A549 (cell line): ENCODE measurements around the gene LRRC46. TPM values are rescaled to one million over a fixed set of nuclear protein-coding genes. Genes with fewer than 3 reads are reported as not detected.

Experiments
- ATAC-seq, 2 experiments: fragments of 200-7000 bp in 1 of 2; fragments of >200 bp in 1 of 2; cut with Nextera tagmentation in 1 of 2; cut with Tn5 transposase in 1 of 2; 3 replicates each; pipeline versions ENCODE4 v1.8.0 to v1.9.1; 2018 to 2020; ENCODE audit warnings: mild to moderate bottlenecking in 1 of 2, moderate library complexity in 1 of 2
- CTCF ChIA-PET: fragments of 300-600 bp; sonication (Branson Sonifier 250); formaldehyde crosslinking; extraction: SDS; loops from one replicate; lab custom pipeline; 2021; ENCODE audit warnings: antibody characterized with exemption, inconsistent platforms; lab: Yijun Ruan, JAX
- POLR2A ChIA-PET: fragments of 350-600 bp; formaldehyde crosslinking; extraction: SDS; loops from one replicate; lab custom pipeline; 2021; ENCODE audit warnings: antibody characterized with exemption, inconsistent platforms; lab: Yijun Ruan, JAX
- DNase-seq, 2 experiments: peaks; one replicate each; pipeline versions ENCODE4 v3.0.0 to v3.0.0-alpha.2; 2011 to 2016; ENCODE audit warnings: low read depth in 1 of 2, low spot score in 1 of 2
- FAIRE-seq: peaks from 2 replicates; lab custom pipeline; 2011; peaks lifted over from hg19 to GRCh38; lab: Jason Lieb, UNC
- H3K27ac ChIP-seq, 2 experiments: fragments of >200 bp; sonication (Bioruptor Twin); formaldehyde crosslinking; 3 replicates each; pipeline ENCODE4 v1.5.1; 2016 to 2017
- H3K4me1 ChIP-seq: fragments of >200 bp; sonication (Bioruptor Twin); formaldehyde crosslinking; 3 replicates; pipeline ENCODE4 v1.6.1; 2016
- H3K4me2 ChIP-seq: fragments of >200 bp; sonication (Bioruptor Twin); formaldehyde crosslinking; 3 replicates; pipeline ENCODE4 v1.6.1; 2016
- H3K4me3 ChIP-seq: fragments of >200 bp; sonication (Bioruptor Twin); formaldehyde crosslinking; 3 replicates; pipeline ENCODE4 v1.5.1; 2016
- H3K9me3 ChIP-seq: fragments of >200 bp; sonication (Bioruptor Twin); formaldehyde crosslinking; 3 replicates; pipeline ENCODE4 v1.6.1; 2016
- BCL3 ChIP-seq: fragments of >200 bp; sonication (Bioruptor Twin); formaldehyde crosslinking; IDR thresholded peaks from 3 replicates; pipeline ENCODE4 v1.6.1; 2016
- BHLHE40 ChIP-seq: IDR thresholded peaks from 2 replicates; pipeline ENCODE4 v1.6.1; 2012; ENCODE audit warnings: low read depth, low read length, inconsistent platforms
- CBX8 ChIP-seq: fragments of 200-600 bp; sonication (generic); IDR thresholded peaks from 2 replicates; pipeline ENCODE4 v1.6.1; 2016
- CHD4 ChIP-seq: fragments of 200-600 bp; sonication (generic); IDR thresholded peaks from 2 replicates; pipeline ENCODE4 v1.6.1; 2016; ENCODE audit warnings: antibody characterized with exemption, mild to moderate bottlenecking, borderline replicate concordance
- EHF ChIP-seq: fragments of 250-450 bp; sonication (Bioruptor Pico); IDR thresholded peaks from 2 replicates; pipeline ENCODE4 v1.5.0; 2020; ENCODE audit warnings: mild to moderate bottlenecking
- EHMT2 ChIP-seq: fragments of 200-600 bp; sonication (generic); IDR thresholded peaks from 2 replicates; pipeline ENCODE4 v1.6.1; 2016; ENCODE audit warnings: antibody characterized with exemption, low read depth, mild to moderate bottlenecking, moderate library complexity
- EP300 ChIP-seq, 2 experiments: fragments of >200 bp; sonication (Bioruptor Twin); formaldehyde crosslinking; IDR thresholded peaks; 2 replicates in 1 of 2; 3 replicates in 1 of 2; pipeline ENCODE4 v1.6.1; 2016 to 2017
- ESRRA ChIP-seq: fragments of 150-350 bp; IDR thresholded peaks from 2 replicates; pipeline ENCODE4 v1.6.1; 2014; ENCODE audit warnings: mild to moderate bottlenecking, low read length, borderline replicate concordance
- FOSL2 ChIP-seq, 2 experiments: fragments of 450-650 bp in 1 of 2; fragments of >200 bp in 1 of 2; sonication (Bioruptor Twin) in 1 of 2; formaldehyde crosslinking; IDR thresholded peaks; 2 replicates each; pipeline versions ENCODE4 v1.5.0 to v1.6.1; 2016 to 2020; ENCODE audit warnings: mild to moderate bottlenecking in 1 of 2, moderate library complexity in 1 of 2
- FOXS1 ChIP-seq: fragments of 250-450 bp; sonication (Bioruptor Pico); IDR thresholded peaks from 2 replicates; pipeline ENCODE4 v1.5.0; 2020; ENCODE audit warnings: mild to moderate bottlenecking, moderate library complexity
- HDAC2 ChIP-seq: fragments of 200-600 bp; sonication (generic); IDR thresholded peaks from 2 replicates; pipeline ENCODE4 v1.6.1; 2016
- HEYL ChIP-seq: fragments of 250-450 bp; sonication (Bioruptor Pico); IDR thresholded peaks from 2 replicates; pipeline ENCODE4 v1.8.0; 2021; ENCODE audit warnings: mild to moderate bottlenecking, moderate library complexity
- JUN ChIP-seq, 2 experiments: fragments of >200 bp; sonication (Bioruptor Twin); formaldehyde crosslinking; IDR thresholded peaks; 2 replicates in 1 of 2; 3 replicates in 1 of 2; pipeline ENCODE4 v1.6.1; 2016 to 2017
- KDM5A ChIP-seq: fragments of 200-600 bp; sonication (generic); IDR thresholded peaks from 2 replicates; pipeline ENCODE4 v1.6.1; 2016; ENCODE audit warnings: antibody characterized with exemption, mild to moderate bottlenecking
- MAFK ChIP-seq: fragments of 450-650 bp; IDR thresholded peaks from 2 replicates; pipeline ENCODE4 v1.6.1; 2014; ENCODE audit not compliant: partially characterized antibody
- MYC ChIP-seq: IDR thresholded peaks from 2 replicates; pipeline ENCODE4 v1.6.1; 2012; ENCODE audit warnings: mild to moderate bottlenecking, inconsistent platforms, low read length, improper control_type of control experiment, borderline replicate concordance
- NFE2L2 ChIP-seq: fragments of 150-350 bp; conservative IDR thresholded peaks from 2 replicates; pipeline ENCODE4 v1.6.1; 2014; ENCODE audit warnings: low read length
- NPAS2 ChIP-seq: fragments of 250-450 bp; sonication (Bioruptor Pico); IDR thresholded peaks from 2 replicates; pipeline ENCODE4 v1.8.0; 2022; ENCODE audit warnings: mild to moderate bottlenecking, moderate library complexity, borderline replicate concordance
- NR3C1 ChIP-seq: fragments of >200 bp; sonication (Bioruptor Twin); formaldehyde crosslinking; IDR thresholded peaks from 3 replicates; pipeline ENCODE4 v1.6.1; 2017
- PHF8 ChIP-seq: fragments of 200-600 bp; sonication (generic); IDR thresholded peaks from 2 replicates; pipeline ENCODE4 v1.6.1; 2016; ENCODE audit warnings: low read depth, mild to moderate bottlenecking, antibody characterized with exemption, moderate library complexity, borderline replicate concordance
- RAD21 ChIP-seq, 2 experiments: fragments of >200 bp in 1 of 2; sonication (Bioruptor Twin) in 1 of 2; formaldehyde crosslinking in 1 of 2; IDR thresholded peaks in 1 of 2; conservative IDR thresholded peaks in 1 of 2; 2 replicates in 1 of 2; 3 replicates in 1 of 2; pipeline ENCODE4 v1.6.1; 2012 to 2018; ENCODE audit warnings: inconsistent platforms in 1 of 2
- RCOR1 ChIP-seq: fragments of 150-350 bp; IDR thresholded peaks from 2 replicates; pipeline ENCODE4 v1.6.1; 2014; ENCODE audit warnings: antibody characterized with exemption, low read length, low read depth
- RFX5 ChIP-seq: fragments of 450-650 bp; IDR thresholded peaks from 2 replicates; pipeline ENCODE4 v1.7.1; 2014; ENCODE audit warnings: antibody characterized with exemption, mild to moderate bottlenecking, moderate library complexity
- RNF2 ChIP-seq: fragments of 200-600 bp; sonication (generic); IDR thresholded peaks from 2 replicates; pipeline ENCODE4 v1.6.1; 2016; ENCODE audit warnings: low read depth, mild to moderate bottlenecking, antibody characterized with exemption, moderate library complexity, borderline replicate concordance
- SMC3 ChIP-seq: fragments of >200 bp; sonication (Bioruptor Twin); formaldehyde crosslinking; IDR thresholded peaks from 3 replicates; pipeline ENCODE4 v1.6.1; 2018; ENCODE audit warnings: inconsistent platforms
- SREBF2 ChIP-seq: fragments of 450-650 bp; IDR thresholded peaks from 2 replicates; pipeline ENCODE4 v1.6.1; 2014; ENCODE audit warnings: mild to moderate bottlenecking, moderate library complexity
- TFCP2L1 ChIP-seq: fragments of 250-450 bp; sonication (Bioruptor Pico); IDR thresholded peaks from 2 replicates; pipeline ENCODE4 v1.5.0; 2021; ENCODE audit warnings: mild to moderate bottlenecking
- ZNF302 ChIP-seq: fragments of 250-450 bp; sonication (Bioruptor Pico); IDR thresholded peaks from 2 replicates; pipeline ENCODE4 v1.9.0; 2021; ENCODE audit warnings: inconsistent platforms, mild to moderate bottlenecking, moderate library complexity
- ZSCAN20 ChIP-seq: fragments of 250-450 bp; sonication (Bioruptor Pico); IDR thresholded peaks from 2 replicates; pipeline ENCODE4 v1.8.0; 2022; ENCODE audit warnings: mild to moderate bottlenecking, moderate library complexity
- WGBS: methylation state at CpG from one replicate; pipeline ENCODE4 v1.1.6; 2017; ENCODE audit errors: missing lambda C conversion rate; 5-methylcytosine and 5-hydroxymethylcytosine counted together
- polyA plus RNA-seq, 4 experiments: library from polyadenylated mRNA; depleted of rRNA in 3 of 4; stranded (reverse); fragments of >200 nt; fragmentation: RNase III in 1 of 4; extraction: RNeasy Plus Mini Kit Qiagen cat#74134 plus additional on column Dnase treatment in 1 of 4; gene quantifications; 2 replicates in 3 of 4; 3 replicates in 1 of 4; pipeline ENCODE4 v1.2.3, GENCODE V29; 2011 to 2017
- TF ChIP-seq, protein P1 (sequence below): IDR thresholded peaks from 2 replicates; pipeline ENCODE4 v1.6.1; 2012
- TF ChIP-seq, protein P2 (sequence below): IDR thresholded peaks from 2 replicates; pipeline ENCODE4 v1.6.1; 2012
- TF ChIP-seq, protein P3 (sequence below): fragments of 450-650 bp; IDR thresholded peaks from 2 replicates; pipeline ENCODE4 v1.6.1; 2014; ENCODE audit warnings: antibody characterized with exemption
- TF ChIP-seq, protein P4 (sequence below): fragments of 150-350 bp; IDR thresholded peaks from 2 replicates; pipeline ENCODE4 v1.6.1; 2014; ENCODE audit warnings: low read depth, mild to moderate bottlenecking, low read length
- TF ChIP-seq, protein P5 (sequence below): IDR thresholded peaks from 2 replicates; pipeline ENCODE4 v1.6.1; 2012; ENCODE audit warnings: low read depth, borderline replicate concordance

LRRC46 gene
- polyA plus RNA-seq, 2 of the 4 experiments (the other 2 are of a cell fraction): 2.7 to 3.0 TPM

GRCh38 chr17:47810200-47810821, 21.2 kb upstream of the LRRC46 start:
- WGBS: 35% methylated on average over 10 of the region's 10 CpGs
- peak overlapping the region; percentile 36 to 75; a peak in 4 of 6 replicates for H3K27ac ChIP-seq
- ChIA-PET POLR2A (interaction anchor here (0.7 to 1.6 kb wide), 3 partner anchors 12 to 794 kb away, joined by 3 to 7 read pairs (median 6); partner anchors contain the start of genes LRRC46 and MRPL10), CTCF (interaction anchor here (0.8 to 3.8 kb wide), 9 partner anchors 8 to 208 kb away, joined by 3 to 23 read pairs (median 3); partner anchors contain the start of genes OSBPL7 and TBX21)
- peak; percentile 82 for FAIRE-seq
- H3K4me1 ChIP-seq: peaks cover 25% of the 10 kb centered on the region
- peak; percentile 75 to 88 for DNase-seq
- peak overlapping the region; percentile 53 for H3K4me2 ChIP-seq
- no peaks in the 10 kb centered on the region for H3K9me3 ChIP-seq
- ATAC-seq: peak; percentile 69 to 85
- no peak overlapping the region for H3K4me3 ChIP-seq
- TF ChIP-seq SMC3: no peak
- TF ChIP-seq, protein P1, sequence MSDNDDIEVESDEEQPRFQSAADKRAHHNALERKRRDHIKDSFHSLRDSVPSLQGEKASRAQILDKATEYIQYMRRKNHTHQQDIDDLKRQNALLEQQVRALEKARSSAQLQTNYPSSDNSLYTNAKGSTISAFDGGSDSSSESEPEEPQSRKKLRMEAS: no peak
- no peak for TF ChIP-seq FOXS1 (CRISPR knock-in tag)
- TF ChIP-seq ESRRA: no peak
- TF ChIP-seq EHMT2: no peak
- no peak for TF ChIP-seq NPAS2 (CRISPR knock-in tag)
- TF ChIP-seq NR3C1: no peak
- TF ChIP-seq KDM5A: no peak
- 0 out of 5 replicates have a peak, but pooled peaks of 1 of the 2 experiments have one; percentile 16 for TF ChIP-seq EP300 (IDR thresholded peaks at IDR 0.05)
- peak; percentile 69 for TF ChIP-seq FOSL2 (IDR thresholded peaks at IDR 0.05)
- TF ChIP-seq FOSL2 (CRISPR knock-in tag; IDR thresholded peaks at IDR 0.05): peak; percentile 90
- peak; percentile 100 for TF ChIP-seq MAFK
- TF ChIP-seq TFCP2L1 (CRISPR knock-in tag): no peak
- TF ChIP-seq EHF (CRISPR knock-in tag): no peak
- TF ChIP-seq BCL3: no peak
- TF ChIP-seq NFE2L2: peak; percentile 74
- no peak for TF ChIP-seq RNF2
- no peak for TF ChIP-seq CBX8
- TF ChIP-seq, protein P2, sequence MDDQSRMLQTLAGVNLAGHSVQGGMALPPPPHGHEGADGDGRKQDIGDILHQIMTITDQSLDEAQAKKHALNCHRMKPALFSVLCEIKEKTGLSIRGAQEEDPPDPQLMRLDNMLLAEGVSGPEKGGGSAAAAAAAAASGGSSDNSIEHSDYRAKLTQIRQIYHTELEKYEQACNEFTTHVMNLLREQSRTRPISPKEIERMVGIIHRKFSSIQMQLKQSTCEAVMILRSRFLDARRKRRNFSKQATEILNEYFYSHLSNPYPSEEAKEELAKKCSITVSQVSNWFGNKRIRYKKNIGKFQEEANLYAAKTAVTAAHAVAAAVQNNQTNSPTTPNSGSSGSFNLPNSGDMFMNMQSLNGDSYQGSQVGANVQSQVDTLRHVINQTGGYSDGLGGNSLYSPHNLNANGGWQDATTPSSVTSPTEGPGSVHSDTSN: no peak
- TF ChIP-seq, protein P3, sequence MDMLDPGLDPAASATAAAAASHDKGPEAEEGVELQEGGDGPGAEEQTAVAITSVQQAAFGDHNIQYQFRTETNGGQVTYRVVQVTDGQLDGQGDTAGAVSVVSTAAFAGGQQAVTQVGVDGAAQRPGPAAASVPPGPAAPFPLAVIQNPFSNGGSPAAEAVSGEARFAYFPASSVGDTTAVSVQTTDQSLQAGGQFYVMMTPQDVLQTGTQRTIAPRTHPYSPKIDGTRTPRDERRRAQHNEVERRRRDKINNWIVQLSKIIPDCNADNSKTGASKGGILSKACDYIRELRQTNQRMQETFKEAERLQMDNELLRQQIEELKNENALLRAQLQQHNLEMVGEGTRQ: no peak
- TF ChIP-seq RFX5: 0 out of 2 replicates have a peak, but pooled peaks have one; percentile 19
- no peak for TF ChIP-seq RAD21 (conservative IDR thresholded peaks at IDR 0.05 in 1 of 2, IDR thresholded peaks at IDR 0.05 in 1 of 2)
- TF ChIP-seq JUN (IDR thresholded peaks at IDR 0.05): peak in 1 of 2 experiments; percentile 54; a peak in 2 of 5 replicates
- TF ChIP-seq, protein P4, sequence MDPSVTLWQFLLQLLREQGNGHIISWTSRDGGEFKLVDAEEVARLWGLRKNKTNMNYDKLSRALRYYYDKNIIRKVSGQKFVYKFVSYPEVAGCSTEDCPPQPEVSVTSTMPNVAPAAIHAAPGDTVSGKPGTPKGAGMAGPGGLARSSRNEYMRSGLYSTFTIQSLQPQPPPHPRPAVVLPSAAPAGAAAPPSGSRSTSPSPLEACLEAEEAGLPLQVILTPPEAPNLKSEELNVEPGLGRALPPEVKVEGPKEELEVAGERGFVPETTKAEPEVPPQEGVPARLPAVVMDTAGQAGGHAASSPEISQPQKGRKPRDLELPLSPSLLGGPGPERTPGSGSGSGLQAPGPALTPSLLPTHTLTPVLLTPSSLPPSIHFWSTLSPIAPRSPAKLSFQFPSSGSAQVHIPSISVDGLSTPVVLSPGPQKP: no peak
- no peak for TF ChIP-seq SREBF2
- TF ChIP-seq HDAC2: no peak
- no peak for TF ChIP-seq BHLHE40
- TF ChIP-seq, protein P5, sequence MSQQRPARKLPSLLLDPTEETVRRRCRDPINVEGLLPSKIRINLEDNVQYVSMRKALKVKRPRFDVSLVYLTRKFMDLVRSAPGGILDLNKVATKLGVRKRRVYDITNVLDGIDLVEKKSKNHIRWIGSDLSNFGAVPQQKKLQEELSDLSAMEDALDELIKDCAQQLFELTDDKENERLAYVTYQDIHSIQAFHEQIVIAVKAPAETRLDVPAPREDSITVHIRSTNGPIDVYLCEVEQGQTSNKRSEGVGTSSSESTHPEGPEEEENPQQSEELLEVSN: no peak
- TF ChIP-seq RCOR1: no peak
- TF ChIP-seq CHD4: no peak
- no peak for TF ChIP-seq HEYL (CRISPR knock-in tag)
- no peak for TF ChIP-seq PHF8
- TF ChIP-seq ZNF302: no peak
- no peak for TF ChIP-seq MYC
- no peak for TF ChIP-seq ZSCAN20
